ACHN (cell line): ENCODE measurements around the gene WFS1.

Source experiments
- DNase-seq: peaks from one replicate; pipeline ENCODE4 v3.0.0-alpha.2; 2015
- in situ Hi-C: cut with HindIII; loops from 2 replicates; pipeline ENCODE4 v1.10.0; 2017; ENCODE audit warnings: low sequenced_read_pairs, low pct_ligation_motif_present, low pct_unique_long_range_greater_than_20kb

WFS1 gene

DNA sequence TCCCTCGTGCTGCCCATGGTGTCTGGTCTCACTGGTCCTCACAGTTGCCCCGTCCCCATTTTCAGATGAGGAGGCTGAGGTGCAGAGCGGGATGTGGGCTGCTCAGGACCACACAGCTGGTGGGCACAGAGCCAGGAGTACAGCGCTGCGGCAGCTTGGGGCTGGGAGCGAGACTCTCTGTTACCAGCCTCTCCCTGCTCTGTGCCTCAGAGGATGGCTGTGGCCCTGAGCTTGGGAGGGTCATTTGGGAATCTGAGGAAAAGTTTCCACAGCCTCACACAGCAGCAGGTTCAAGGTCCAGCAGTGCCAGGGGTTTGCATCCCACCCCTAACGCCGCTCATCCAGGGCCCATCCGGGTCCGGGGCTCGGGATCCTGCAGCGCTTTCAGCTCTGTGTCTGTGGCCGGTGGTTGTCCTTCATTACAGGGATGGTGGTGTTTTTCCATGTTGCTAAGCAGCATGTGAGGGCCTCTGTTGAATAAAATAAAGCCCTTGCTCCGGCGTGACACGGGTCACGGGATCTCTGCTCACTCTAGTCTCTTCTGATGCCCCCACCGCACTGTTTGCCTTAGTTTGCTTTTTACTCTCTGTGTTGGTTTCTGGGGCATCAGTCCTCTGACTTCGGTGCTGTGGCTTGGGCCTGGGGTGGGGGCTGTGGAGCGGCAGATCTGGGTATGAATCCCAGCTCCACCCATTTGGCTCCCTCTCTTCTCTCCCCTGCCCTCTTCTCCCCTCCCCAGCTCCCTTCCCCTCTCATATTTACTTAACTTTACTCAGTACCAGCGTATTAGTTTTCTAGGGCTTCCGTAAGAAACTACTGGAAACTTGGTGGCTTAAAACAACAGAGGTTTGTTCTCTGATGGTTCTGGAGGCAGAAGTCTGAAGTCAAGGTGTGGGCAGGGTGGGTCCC lies 6.5 kb downstream of the WFS1 start:
- DNase-seq = no peak
- in situ Hi-C loops = no loop called here

DNA sequence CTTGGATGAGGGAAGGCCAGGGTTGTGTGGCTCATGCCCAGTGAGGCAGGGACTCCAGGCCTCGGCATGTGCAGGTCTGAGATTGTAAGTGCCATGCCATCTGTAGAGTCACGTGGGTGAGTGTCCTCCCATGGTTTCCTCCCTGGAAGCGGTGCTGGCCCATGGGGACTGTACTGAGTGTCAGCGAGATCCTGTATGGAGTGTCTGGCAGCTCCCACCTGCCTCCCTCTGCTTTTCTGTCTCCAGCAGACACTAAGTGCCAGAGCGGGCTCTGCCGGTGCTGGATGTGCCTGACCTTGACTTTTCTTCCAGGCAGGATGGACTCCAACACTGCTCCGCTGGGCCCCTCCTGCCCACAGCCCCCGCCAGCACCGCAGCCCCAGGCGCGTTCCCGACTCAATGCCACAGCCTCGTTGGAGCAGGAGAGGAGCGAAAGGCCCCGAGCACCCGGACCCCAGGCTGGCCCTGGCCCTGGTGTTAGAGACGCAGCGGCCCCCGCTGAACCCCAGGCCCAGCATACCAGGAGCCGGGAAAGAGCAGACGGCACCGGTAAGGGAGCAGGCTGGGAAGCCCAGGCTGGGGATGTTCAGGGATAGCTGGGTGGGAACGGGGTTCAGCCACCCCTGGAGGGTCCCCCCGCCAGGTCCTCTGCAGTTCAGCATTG lies 7.6 kb downstream of the WFS1 start:
- no peak for DNase-seq
- in situ Hi-C loops = no loop called here

- no peak for DNase-seq
- in situ Hi-C loops = no loop called here
Observed at GRCh38 chr4:6277935-6278800, 8.5 kb downstream of the WFS1 start.

- DNase-seq = no peak
- in situ Hi-C loops = no loop called here
Observed at GRCh38 chr4:6278801-6279197, 9.1 kb downstream of the WFS1 start.

DNA sequence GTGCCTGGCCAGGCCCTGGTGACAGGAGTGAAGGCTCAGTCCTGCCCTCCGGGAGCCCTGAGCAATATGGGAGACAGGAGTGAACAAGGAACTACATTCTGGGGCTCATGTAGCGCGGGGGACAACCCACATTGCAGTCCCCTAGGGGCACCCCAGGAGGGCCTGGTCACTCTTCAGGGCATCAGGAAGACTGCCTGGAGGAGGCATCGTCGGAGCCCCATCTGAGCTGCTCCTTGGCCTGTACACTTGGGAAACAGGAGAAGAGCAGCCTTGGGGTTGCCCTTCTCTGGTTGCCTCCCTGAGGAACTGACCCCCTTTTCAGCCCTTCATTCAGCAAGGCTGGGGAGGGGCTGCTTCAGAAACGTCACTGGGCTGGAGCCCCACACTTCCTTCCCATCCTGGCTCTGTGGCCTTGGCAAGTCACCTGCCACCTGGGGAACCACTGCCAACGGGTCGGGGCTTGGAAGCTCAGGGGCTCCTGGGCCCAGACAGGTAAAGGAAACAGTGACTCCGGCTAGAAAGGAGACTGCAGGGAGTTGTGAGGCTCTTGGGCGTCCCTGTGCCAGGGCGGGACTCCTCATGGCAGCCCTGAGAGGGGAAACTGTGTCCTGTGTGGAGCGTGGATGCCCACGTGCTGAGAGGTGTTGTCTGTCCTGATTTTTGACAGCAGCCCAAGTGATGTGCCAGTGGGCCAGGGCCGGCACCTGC lies 10.1 kb downstream of the WFS1 start:
- in situ Hi-C loops = no loop called here
- DNase-seq = no peak

DNA sequence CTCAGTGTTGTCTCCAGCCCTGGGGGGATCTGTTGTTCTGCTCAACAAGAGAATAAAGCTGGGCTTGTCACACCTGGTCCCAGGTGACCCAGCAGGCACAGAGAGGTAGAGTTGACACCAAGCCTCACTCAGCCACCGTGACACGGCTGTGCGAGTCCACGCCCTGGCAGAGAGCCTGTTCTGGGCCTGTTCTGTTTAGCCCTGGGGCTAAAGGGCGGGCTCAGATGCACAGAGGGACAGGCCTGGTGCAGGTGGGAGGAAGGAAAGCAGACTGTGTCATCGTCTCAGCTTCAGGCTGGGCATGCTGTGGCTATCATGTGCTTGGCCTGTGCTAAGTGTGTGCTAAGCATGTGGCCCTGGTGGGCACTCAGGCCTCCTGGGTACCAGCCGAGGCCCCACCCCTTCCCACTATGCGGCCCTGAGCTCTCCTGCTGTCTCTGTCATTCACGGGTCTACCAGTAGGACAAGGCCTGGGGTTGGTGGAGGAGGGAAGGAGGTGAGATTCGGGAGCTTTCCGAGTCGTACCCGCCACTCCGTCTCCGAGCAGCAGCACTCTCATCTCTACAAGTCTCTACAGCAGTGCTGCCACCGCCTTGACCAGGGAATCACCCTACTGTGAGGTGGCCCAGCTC lies 10.8 kb downstream of the WFS1 start:
- DNase-seq = no peak
- in situ Hi-C loops = no loop called here

DNA sequence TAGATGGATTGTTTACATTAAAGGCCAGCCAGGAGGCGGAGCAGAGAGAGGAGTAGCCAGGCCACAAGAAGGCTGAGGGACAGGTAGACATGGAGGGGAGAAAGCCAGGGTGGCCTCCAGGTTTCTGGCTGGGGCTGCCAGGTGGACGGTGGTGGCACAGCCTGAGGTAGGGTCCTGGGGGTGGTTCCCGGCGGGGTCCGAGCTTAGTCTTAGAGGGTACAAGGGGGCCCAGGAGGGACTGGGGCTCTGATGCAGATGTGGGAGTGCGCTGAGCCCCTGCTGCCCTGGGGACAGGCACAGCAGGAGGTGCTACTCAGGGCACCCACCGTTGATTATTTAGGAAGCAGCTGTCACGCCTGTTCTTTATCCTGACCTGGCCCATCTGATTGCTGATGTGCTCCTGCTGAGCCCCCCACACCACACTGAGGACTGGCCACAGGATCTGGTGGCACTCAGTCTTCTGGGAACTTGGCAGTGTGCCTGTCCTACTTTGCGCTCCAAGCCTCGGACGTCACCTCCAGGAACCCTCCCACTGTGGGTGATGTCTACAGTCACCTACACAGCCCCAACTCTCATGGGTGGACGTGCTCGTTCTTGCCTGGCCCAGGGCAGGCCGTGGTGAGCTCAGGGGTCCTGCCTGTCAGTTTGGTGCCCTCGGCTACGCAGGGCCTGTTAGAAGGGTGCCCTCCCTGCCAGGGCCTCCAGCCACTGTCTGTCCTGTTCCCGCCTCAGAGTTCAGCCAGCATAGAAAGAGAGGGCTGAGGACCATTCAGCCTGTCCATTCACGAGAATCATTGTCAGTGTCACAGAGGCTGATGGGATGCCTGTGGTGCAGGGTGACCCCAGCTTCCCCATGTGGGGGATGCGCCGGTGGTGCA lies 12.0 kb downstream of the WFS1 start:
- no peak for DNase-seq
- in situ Hi-C loops = no loop called here

- in situ Hi-C loops = no loop called here
- no peak for DNase-seq
Observed at GRCh38 chr4:6282314-6282771, 12.7 kb downstream of the WFS1 start.

DNA sequence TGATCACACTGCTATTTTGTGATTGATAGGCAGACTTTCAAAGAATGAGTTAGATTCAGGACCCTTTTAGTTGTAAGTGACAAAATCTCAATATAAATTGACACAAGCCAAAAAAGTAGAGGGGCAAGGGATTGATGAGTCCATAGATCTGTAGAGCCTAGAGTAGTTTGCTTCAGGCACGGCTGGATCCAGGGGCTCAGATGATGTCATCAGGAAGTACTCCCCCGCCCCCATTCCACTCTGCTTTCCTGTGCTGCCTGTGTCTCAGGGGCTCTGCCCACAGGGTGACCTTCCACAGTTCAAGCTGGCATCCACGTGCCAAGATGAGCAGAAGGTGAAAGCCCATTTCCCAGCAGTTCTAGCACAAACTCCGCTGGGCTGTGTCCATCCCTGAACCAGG lies 13.6 kb downstream of the WFS1 start:
- in situ Hi-C loops = no loop called here
- DNase-seq = no peak

DNA sequence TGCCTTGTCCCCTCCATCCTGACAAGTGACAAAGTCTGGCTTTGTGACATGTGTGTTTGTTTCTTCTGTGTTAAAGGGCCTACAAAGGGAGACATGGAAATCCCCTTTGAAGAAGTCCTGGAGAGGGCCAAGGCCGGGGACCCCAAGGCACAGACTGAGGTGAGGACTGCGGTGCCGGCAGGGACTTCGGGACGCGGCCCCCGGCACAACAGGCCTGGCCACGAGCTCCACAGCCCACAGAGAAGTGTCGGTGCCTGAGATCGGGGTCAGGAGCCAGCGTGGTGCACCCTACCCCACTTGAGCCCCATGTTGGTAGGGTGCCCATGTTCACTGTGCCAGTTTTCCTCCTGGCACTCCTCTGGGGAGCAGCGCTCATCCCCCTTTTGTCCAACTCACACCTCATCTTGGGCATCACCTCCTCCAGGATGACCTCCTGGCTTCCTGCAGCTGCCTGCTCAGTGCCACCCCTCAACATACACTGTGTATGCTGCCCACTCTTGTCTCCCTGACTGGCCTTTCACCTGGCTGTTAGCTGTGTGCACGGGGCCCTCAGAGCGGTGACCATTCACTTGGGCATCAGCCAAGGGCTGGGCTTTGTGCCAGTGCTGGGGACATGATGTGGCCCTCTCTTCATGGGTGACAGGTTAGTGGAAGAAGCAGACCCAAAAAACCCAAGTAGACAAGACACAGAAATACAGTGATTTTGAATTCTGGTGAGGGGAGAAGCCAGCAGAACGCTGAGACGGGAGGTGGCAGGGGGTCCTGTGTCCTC lies 17.6 kb downstream of the WFS1 start:
- DNase-seq = no peak
- in situ Hi-C loops = no loop called here

GRCh38 chr4:6288342-6288741 lies 18.7 kb downstream of the WFS1 start:
- in situ Hi-C loops = no loop called here
- DNase-seq = no peak

- in situ Hi-C loops = no loop called here
- DNase-seq = no peak
Observed at GRCh38 chr4:6288871-6289270, 19.2 kb downstream of the WFS1 start.

GRCh38 chr4:6290256-6290655 lies 20.6 kb downstream of the WFS1 start:
- DNase-seq = no peak
- in situ Hi-C loops = no loop called here

GRCh38 chr4:6290769-6291547 lies 21.3 kb downstream of the WFS1 start:
- in situ Hi-C loops = no loop called here
- no peak for DNase-seq

GRCh38 chr4:6291784-6292297 lies 22.2 kb downstream of the WFS1 start:
- in situ Hi-C loops = no loop called here
- no peak for DNase-seq
